HepG2 (cell line): ENCODE results near the gene MAN1B1. TPM values are rescaled to one million over a fixed set of nuclear protein-coding genes. Genes with fewer than 3 reads are reported as not detected.

ENCODE experiments used
- ARID4A ChIP-seq: sonication (generic); formaldehyde crosslinking; IDR thresholded peaks from 2 replicates; pipeline ENCODE4 v1.5.0; 2020; ENCODE audit warnings: mild to moderate bottlenecking, missing genetic modification reagents, borderline replicate concordance
- GFI1 ChIP-seq: sonication (generic); formaldehyde crosslinking; IDR thresholded peaks from 2 replicates; pipeline ENCODE4 v1.5.0; 2020; ENCODE audit warnings: missing genetic modification reagents, mild to moderate bottlenecking, borderline replicate concordance
- GRHL1 ChIP-seq: sonication (generic); formaldehyde crosslinking; conservative IDR thresholded peaks from 2 replicates; pipeline ENCODE4 v1.8.0; 2022; ENCODE audit warnings: missing genetic modification reagents
- HOMEZ ChIP-seq: IDR thresholded peaks from 2 replicates; pipeline ENCODE4 v1.6.1; 2016; ENCODE audit warnings: low read depth
- MTA3 ChIP-seq: sonication (generic); formaldehyde crosslinking; IDR thresholded peaks from 2 replicates; pipeline ENCODE4 v1.4.0; 2020; ENCODE audit warnings: missing genetic modification reagents
- NFIC ChIP-seq: IDR thresholded peaks from 2 replicates; pipeline ENCODE4 v1.6.1; 2012; ENCODE audit warnings: mild to moderate bottlenecking, low read length, inconsistent platforms
- NPAS2 ChIP-seq: sonication (generic); formaldehyde crosslinking; IDR thresholded peaks from 2 replicates; pipeline ENCODE4 v1.8.0; 2022; ENCODE audit warnings: mild to moderate bottlenecking, missing genetic modification reagents, borderline replicate concordance
- POGK ChIP-seq: sonication (generic); formaldehyde crosslinking; conservative IDR thresholded peaks from 2 replicates; pipeline ENCODE4 v1.8.0; 2022; ENCODE audit warnings: mild to moderate bottlenecking, moderate library complexity, missing genetic modification reagents
- POGZ ChIP-seq: sonication (generic); formaldehyde crosslinking; IDR thresholded peaks from 2 replicates; pipeline ENCODE4 v1.4.0; 2020; ENCODE audit warnings: mild to moderate bottlenecking, missing genetic modification reagents
- RBFOX2 ChIP-seq: fragments of 200-400 bp; formaldehyde crosslinking; IDR thresholded peaks from 2 replicates; pipeline ENCODE4 v1.6.1; 2017; ENCODE audit warnings: low read depth, mild to moderate bottlenecking, low read length
- SMARCC2 ChIP-seq: fragments of 450-650 bp; IDR thresholded peaks from 2 replicates; pipeline ENCODE4 v1.6.1; 2017; ENCODE audit warnings: antibody characterized with exemption, mild to moderate bottlenecking
- SRSF1 ChIP-seq: fragments of 200-400 bp; formaldehyde crosslinking; optimal IDR thresholded peaks from 2 replicates; pipeline ENCODE3; 2017; ENCODE audit warnings: mild to moderate bottlenecking, low read depth, low read length, moderate library complexity
- TCF12 ChIP-seq, 2 experiments: fragments of 450-650 bp in 1 of 2; sonication (generic) in 1 of 2; formaldehyde crosslinking in 1 of 2; IDR thresholded peaks; 2 replicates each; pipeline versions ENCODE4 v1.6.1 to v1.8.0; 2017 to 2022; ENCODE audit warnings: antibody characterized with exemption in 1 of 2, mild to moderate bottlenecking in 1 of 2, missing genetic modification reagents in 1 of 2, moderate library complexity in 1 of 2
- ZBTB46 ChIP-seq: sonication (generic); formaldehyde crosslinking; IDR thresholded peaks from 2 replicates; pipeline ENCODE4 v1.4.0; 2020; ENCODE audit warnings: mild to moderate bottlenecking, missing genetic modification reagents, borderline replicate concordance
- polyA plus RNA-seq, 8 experiments: library from polyadenylated mRNA; depleted of rRNA in 3 of 8; stranded (reverse) in 7 of 8; unstranded in 1 of 8; fragments of >200 nt; fragmentation: Illumina TruSeq in 4 of 8; extraction: Trizol in 4 of 8; gene quantifications; 2 replicates each; pipeline versions ENCODE4 v1.2.1 to v1.2.3, GENCODE V29; 2011 to 2016; ENCODE audit warnings: low read depth in 4 of 8, missing spikeins in 1 of 8, mixed read lengths in 1 of 8; ENCODE audit not compliant: insufficient read depth in 1 of 8
- total RNA-seq, 5 experiments: library from RNA; depleted of rRNA; stranded (reverse); fragments of >200 nt; fragmentation: Illumina TruSeq; extraction: Trizol; gene quantifications; 2 replicates each; pipeline ENCODE4 v1.2.3, GENCODE V29; 2016; ENCODE audit warnings: low read depth in 1 of 5

Gene MAN1B1
- total and polyA plus RNA-seq, 2 of the 13 experiments (the other 11 are each of a cell fraction or from before 2014, with no cell fraction given) = 48.9 to 59.5 TPM

GRCh38 chr9:137053944-137054931, 32.5 kb upstream of the MAN1B1 start, which contains the start of gene ENTPD2 (continued):
- TF ChIP-seq ARID4A (CRISPR knock-in tag) (no peak; the same call in none of the 2 replicates), SRSF1 (no peak), POGZ (CRISPR knock-in tag) (no peak), POGK (peak; percentile 46; the same call in 1 of the 2 replicates), HOMEZ (CRISPR knock-in tag) (no peak), NFIC (no peak), GRHL1 (CRISPR knock-in tag) (no peak), TCF12 (IDR thresholded peaks at IDR 0.05) (no peak), TCF12 (CRISPR knock-in tag; IDR thresholded peaks at IDR 0.05) (no peak), RBFOX2 (peak; percentile 80), MTA3 (no peak), GFI1 (no peak), ZBTB46 (CRISPR knock-in tag) (no peak), NPAS2 (CRISPR knock-in tag) (no peak), SMARCC2 (no peak)
